ENCODE results near the gene IRF2BP1.

IRF2BP1 gene

GRCh38 chr19:45885556-45886426 is at the start of gene IRF2BP1:
Gene IRF2BP1, minus strand, starts transcription at chr19:45886141. Its CDS starts 367 bp downstream, at chr19:45885774.
- DNase-seq (ENCODE audit: low read depth): peak; percentile 64

- no peak for DNase-seq (ENCODE audit: low read depth)
These were observed 49.3 kb upstream of the IRF2BP1 start for GRCh38 chr19:45935267-45935666.

GRCh38 chr19:45934551-45935230 is 48.8 kb upstream of the IRF2BP1 start:
- DNase-seq (ENCODE audit: low read depth): no peak

- no peak for DNase-seq (ENCODE audit: low read depth)
These were observed 47.8 kb upstream of the IRF2BP1 start for GRCh38 chr19:45933759-45934158.

GRCh38 chr19:45931055-45931454 is 45.1 kb upstream of the IRF2BP1 start:
- no peak for DNase-seq (ENCODE audit: low read depth)

GRCh38 chr19:45929247-45929646 is 43.3 kb upstream of the IRF2BP1 start:
- no peak for DNase-seq (ENCODE audit: low read depth)

GRCh38 chr19:45927565-45928261 is 41.8 kb upstream of the IRF2BP1 start:
- DNase-seq (ENCODE audit: low read depth): peak; percentile 73

GRCh38 chr19:45924891-45925447 is 39.0 kb upstream of the IRF2BP1 start:
- no peak for DNase-seq (ENCODE audit: low read depth)

GRCh38 chr19:45922281-45922680 is 36.3 kb upstream of the IRF2BP1 start:
- no peak for DNase-seq (ENCODE audit: low read depth)

- no peak for DNase-seq (ENCODE audit: low read depth)
These were observed 34.5 kb upstream of the IRF2BP1 start for GRCh38 chr19:45920458-45920857.

- DNase-seq (ENCODE audit: low read depth): no peak
These were observed 33.7 kb upstream of the IRF2BP1 start for GRCh38 chr19:45919678-45920077.

GRCh38 chr19:45918721-45919120 is 32.8 kb upstream of the IRF2BP1 start:
- no peak for DNase-seq (ENCODE audit: low read depth)

GRCh38 chr19:45917421-45918091 is 31.6 kb upstream of the IRF2BP1 start:
- no peak for DNase-seq (ENCODE audit: low read depth)

GRCh38 chr19:45913874-45914830 is 28.2 kb upstream of the IRF2BP1 start, which contains the start of gene NANOS2:
Gene NANOS2, minus strand, starts transcription at chr19:45914778. Its CDS starts 85 bp downstream, at chr19:45914693.
- DNase-seq (ENCODE audit: low read depth): no peak

- DNase-seq (ENCODE audit: low read depth): no peak
These were observed 25.4 kb upstream of the IRF2BP1 start for GRCh38 chr19:45911291-45911690.

- no peak for DNase-seq (ENCODE audit: low read depth)
These were observed 23.0 kb upstream of the IRF2BP1 start for GRCh38 chr19:45908956-45909355.

GRCh38 chr19:45906221-45906620 is 20.3 kb upstream of the IRF2BP1 start:
- DNase-seq (ENCODE audit: low read depth): no peak

GRCh38 chr19:45905011-45905410 is 19.1 kb upstream of the IRF2BP1 start:
- DNase-seq (ENCODE audit: low read depth): no peak

GRCh38 chr19:45902651-45903625 is 17.0 kb upstream of the IRF2BP1 start:
- DNase-seq (ENCODE audit: low read depth): peak; percentile 92
